Hematopoietic multipotent progenitor cell treated with erythropoietin and hydrocortisone succinate and interleukin-3 and kit ligand, for 6 days (in vitro differentiated cells): ENCODE data around the gene WNT4.

Experiments
- DNase-seq: peaks from one replicate; pipeline ENCODE4 v3.0.0-alpha.2; 2015

The WNT4 gene

DNA sequence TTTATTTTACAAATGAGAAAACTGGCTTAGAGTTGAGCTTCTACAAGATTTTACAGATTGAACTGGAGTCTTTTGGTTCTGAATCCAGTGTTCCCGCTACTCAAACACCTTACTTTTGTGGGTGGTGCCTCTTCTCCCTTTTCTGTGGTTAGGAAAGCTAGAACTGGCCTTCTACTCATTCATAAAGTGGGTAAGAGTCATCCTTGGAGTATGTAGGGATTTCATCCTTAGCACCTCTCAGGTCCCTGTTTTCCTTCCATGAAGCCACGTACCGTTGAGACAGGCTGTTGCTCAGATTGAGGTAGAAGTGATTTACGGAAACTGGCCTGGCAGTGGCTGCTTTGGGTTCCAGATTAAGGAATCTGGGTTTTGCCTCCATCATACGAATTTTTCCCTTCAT is 35.8 kb downstream of the WNT4 start:
- DNase-seq: no peak

DNA sequence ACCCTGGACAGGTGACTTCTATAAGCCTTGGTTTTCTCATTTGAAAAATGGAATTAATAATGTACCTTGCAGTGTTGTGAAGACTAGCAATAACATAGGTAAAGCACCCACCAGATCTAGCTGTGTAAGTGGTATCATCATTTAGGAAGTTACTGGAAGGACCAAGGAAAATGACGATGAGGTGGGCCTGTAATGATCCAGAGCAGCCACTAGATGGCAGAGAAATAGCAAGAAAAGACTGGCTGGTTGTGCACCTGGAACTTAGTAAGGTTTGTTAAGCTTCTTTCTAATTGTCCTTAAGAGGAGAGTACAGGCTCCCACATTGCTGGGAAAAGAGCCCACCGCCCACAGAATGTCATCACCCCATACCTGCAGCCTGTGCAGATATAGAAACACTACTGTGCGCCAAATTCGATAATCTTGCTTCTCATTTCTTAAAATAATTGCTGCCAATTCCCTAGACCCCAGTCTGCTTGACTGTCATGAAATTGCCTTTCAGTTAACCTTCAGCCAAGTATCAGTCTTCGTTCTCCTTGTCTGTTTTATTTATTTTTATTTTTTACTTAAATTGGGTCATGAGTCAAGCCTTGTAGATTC is 37.2 kb downstream of the WNT4 start:
- DNase-seq: peak; percentile 82

DNA sequence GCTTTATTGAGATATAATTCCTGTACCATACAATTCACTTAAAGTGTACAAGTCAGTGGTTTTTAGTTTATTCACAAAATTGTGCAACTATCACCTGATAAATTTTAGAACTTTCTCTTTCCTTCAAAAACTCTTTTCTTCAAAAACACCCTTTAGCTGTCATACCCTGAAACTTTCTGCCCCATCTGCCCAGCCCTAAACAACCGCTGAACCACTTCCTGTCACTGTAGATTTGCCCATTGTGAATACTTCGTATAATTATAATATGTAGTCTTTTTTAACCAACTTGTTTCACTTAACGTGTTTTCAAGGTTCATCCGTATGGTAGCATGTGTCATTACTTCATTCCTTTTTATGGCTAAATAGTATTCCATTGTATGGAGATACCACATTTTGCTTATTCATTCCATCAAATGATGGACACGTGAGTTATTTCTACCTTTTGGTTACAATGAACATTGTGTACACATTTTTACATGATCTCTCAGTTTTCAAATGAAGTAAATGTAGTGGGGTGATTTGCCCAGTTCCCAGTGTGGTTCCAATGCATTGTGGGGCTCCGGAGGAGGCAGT is 37.9 kb downstream of the WNT4 start:
- no peak for DNase-seq

DNA sequence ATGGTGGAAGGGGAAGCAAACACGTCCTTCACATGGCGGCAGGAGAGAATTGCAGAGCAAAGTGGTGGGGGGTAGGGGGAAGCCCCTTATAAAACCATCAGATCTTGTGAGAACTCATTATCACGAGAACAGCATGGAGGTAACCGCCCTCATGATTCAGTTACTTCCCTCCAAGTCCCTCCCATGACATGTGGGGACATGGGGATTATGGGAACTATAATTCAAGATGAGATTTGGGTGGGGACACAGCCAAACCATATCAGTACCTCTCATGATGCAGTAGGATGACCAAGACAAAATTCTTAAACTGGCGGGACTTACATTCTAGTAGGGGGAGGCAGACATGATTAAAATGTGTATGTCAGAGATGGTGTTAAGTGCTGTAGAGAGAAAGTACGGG is 38.8 kb downstream of the WNT4 start:
- DNase-seq: peak; percentile 54

DNA sequence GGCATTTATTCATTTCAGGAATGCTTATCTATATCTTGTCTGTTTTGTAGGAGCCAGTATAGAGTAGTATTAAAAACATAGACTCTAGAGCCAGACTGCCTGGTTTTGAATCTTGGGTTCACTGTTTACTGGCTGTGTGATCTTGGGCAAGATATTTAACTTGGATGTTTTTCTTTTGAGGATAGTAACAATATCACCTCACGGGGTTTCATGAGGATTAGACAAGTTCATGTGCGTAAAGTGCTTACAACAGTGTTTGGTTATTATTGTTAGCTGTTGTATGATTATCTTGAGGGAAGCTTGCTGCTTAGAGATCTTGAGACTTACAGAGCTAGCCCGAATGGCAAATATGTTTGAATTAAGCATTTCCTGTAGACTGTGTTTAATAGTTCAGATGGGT is 40.2 kb downstream of the WNT4 start:
- no peak for DNase-seq

DNA sequence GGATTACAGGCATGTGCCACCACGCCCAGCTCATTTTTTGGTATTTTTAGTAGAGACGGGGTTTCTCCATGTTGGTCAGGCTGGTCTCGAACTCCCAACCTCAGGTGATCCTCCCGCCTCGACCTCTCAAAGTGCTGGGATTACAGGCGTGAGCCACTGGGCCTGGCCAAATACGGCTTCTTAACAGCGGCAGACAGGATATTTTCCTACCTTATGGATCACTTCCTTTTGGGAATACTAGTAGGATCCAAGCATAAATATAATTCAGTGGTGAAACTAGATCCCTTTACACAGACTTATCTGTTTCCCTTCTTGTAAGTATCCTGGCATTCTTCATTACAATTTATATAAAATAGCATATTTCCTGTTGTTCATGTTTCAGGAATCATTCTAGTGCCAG is 40.9 kb downstream of the WNT4 start:
- no peak for DNase-seq

DNA sequence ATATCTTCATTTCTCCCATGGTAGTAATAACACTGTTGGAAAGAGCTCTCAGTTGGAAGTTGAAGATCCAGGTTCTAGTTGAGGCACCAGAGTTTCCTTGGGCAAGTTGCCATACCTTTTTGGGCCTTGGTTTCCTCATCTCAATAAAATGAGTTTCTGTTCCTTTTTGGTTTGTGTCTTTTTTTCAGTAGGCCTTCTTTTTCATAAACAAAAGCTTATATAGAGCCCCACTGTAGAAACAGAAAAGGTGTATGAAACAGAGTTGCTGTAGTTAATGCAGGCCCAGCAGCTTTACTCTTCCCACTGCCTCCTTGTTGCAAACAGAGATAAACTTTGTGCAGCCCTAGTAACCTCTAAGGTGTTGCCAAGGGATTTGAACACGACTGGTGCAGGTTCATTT is 41.7 kb downstream of the WNT4 start:
- DNase-seq: no peak

DNA sequence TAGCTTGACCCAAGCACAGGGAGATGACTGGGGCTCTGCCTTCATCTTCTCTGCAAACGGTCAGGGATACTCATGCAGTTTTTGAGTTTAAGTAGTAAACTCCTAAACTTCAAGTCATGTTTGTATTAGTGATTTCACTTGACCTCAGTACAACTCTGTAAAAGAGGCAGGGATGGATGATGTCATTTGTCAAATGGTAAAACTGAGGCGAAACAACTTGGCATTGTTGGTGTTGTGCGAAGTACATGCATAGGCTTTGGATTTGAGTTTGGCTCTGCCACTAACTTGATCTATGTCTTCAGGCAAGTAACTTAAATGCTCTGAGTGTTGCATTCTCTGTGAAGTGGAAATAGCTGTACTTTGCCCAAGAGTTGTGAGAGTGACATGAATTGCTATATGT is 42.7 kb downstream of the WNT4 start:
- DNase-seq: no peak

DNA sequence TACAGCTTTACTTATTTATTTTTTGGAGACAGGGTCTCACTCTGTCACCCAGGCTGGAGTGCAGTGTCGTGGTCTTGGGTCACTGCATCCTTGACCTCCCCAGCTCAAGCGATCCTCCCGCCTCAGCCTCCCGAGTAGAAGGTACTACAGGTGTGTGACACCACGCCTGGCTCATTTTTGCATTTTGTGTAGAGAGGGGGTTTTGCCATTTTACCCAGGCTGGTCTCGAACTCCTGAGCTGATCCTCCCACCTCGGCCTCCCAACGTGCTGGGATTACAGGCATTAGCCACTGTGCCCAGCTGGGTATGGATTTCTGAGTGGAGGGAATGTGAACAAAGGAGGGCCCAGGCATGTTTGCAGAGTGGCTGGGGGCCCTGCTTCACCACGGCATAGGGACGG is 44.1 kb downstream of the WNT4 start:
- DNase-seq: no peak

DNA sequence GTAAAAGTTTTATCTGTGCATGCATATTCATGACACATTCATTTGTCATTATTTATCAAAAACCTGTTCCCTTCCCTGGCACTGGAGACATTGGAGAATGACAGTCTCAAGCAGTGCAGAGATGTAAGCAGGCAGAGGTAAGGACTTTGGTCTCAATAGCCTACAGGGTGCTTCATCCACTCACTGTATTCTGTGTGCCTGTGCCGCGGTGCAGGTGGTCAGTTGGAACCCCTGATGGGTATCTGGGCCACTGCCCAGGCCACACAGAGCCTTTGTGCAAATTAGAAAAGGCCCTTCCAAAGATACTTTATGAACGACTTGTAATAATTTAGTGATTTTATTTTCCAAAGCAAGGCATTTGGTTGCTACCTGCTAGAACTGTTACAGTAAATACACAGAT is 46.4 kb downstream of the WNT4 start:
- no peak for DNase-seq

DNA sequence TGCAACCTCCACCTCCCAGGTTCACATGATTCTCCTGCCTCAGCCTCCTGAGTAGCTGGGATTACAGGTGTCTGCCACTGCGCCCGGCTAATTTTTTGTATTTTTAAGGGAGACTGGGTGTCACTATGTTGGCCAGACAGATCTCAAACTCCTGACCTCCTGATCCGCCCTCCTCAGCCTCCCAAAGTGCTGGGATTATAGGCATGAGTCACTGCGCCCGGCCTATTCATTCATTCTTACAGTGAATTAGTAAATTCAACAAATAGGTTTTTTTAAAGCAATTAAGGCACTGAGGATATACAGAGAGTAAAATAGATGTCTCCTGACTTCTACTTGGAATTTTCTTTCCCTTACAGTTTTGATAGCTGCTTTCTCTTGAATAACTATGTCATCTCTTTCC is 46.9 kb downstream of the WNT4 start:
- no peak for DNase-seq

DNA sequence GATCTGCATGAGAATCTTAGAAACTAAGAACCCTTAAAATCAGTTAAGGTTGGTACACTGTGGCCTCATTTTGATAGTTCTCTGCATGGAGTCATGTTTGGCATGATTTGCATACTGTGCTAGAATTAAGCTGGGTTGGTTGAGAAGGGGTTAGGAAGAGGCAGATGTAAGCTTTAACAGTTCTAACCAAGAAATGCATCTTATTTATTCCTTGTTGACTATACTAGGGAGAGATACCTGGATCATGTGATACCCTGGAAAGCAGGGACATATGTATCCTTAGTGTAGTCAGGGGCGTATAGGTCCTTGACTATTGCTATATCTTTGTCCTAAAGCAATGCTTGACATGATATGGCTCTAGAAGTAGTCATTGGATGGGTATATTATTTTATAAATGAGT is 49.4 kb downstream of the WNT4 start:
- DNase-seq: no peak

DNA sequence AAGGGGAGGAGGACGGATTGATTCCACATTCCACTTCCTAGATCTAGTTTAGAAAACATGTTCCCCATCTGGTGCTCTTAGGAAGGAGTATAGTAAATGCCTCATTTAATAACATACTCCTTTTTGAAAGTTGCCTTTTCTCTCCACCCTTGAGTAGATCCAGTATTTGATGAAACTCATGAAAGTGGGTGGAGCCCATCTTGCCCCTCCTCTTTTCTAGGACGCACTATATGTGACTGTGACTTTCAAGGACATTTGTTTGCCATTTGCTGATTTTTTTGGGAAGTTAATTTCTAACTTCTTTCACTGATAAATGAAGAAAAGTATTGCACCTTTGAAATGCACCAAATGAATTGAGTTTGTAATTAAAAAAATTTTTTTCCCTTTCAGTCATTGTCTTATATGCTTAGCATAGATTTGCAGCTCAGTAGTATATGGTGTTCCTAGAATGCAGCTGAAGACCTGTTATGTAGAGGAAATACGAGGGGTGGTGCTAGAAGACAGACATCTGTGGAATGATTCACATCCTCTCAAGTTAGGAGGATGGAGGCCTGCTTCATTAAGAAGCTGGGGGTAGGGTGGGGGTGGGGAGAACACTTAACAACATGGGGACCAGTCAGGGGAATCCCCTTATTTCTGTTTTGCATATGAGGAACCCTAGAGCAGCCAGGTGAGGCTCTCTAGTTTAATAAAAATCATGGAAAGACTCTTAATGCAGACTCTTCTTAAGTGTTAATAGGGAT is 50.7 kb downstream of the WNT4 start:
- DNase-seq: peak; percentile 27

DNA sequence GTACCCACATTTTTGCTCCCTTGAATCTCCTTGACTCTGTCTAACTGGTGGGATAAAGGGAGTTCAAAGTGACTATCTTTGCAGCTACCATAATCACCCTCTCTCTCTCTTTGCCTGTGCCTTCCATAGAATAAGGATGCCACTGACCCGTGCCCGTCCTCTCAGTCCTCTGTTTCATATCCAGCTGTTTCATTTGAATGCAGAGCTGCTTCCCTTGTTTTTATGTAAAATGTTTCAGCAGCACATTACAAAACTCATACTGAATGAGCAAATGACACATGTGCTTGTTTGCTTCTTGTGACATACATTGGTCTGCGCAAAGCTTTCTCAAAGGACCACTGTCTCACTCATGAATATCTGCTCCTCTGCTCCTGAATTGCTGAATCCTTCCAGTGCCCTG is 52.0 kb downstream of the WNT4 start:
- DNase-seq: no peak

DNA sequence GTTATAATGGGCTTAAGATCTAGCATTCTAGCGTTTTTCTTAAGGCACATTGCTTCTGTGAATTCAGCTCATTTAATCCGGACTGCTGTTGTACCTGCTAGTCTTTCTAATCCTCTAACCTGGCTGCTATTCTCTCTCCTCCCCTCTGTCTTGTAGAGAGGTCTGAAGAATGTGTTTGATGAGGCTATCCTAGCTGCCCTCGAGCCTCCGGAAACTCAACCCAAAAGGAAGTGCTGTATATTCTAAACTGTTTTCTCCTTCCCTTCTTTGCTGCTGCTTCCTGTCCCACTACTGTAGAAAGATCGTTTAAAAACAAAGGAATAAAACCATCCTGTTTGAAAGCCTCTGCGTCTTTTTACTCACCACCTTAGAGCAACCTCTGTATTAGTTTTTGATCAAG is 53.1 kb downstream of the WNT4 start:
- DNase-seq: peak; percentile 18

DNA sequence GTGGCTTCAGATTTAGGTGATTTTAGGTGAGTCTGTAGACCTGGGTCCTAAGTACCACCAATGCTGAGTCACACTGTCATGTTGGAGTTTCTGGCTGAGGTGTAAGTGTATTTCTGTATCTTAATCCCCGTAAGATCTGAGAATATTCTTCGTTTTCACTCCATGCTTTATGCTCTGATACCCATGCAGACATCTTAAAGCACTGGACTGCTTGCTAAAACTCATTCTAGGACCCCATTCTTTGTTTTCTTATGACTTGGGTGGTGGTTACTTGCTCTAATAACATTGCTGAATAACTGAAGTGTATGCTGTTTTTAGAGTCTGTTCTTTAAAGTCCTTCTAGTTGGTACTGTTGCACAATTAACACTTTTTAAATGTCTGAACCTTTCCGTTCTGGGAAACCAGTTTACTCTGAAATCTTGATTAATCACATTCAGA is 53.7 kb downstream of the WNT4 start:
- DNase-seq: peak; percentile 20

DNA sequence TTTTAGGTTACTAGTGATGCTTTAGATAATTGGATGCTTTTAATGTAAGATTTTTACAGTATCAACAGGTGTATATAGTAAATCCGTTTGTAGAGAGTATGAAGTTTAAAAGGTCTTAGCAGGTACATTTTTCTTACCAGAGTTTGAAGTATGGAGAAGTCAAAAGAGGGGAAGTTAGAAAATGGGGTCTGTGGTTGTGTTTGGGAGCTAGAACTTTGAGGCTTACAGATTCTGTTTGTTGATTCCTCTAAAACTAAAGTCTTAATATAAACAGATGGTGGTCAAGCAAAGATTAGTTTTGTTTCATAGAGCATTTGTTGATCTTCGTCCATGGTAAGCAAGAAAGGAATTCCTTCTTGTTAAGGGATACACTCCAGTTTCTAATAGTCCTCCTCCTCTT is 54.6 kb downstream of the WNT4 start:
- DNase-seq: peak; percentile 20

DNA sequence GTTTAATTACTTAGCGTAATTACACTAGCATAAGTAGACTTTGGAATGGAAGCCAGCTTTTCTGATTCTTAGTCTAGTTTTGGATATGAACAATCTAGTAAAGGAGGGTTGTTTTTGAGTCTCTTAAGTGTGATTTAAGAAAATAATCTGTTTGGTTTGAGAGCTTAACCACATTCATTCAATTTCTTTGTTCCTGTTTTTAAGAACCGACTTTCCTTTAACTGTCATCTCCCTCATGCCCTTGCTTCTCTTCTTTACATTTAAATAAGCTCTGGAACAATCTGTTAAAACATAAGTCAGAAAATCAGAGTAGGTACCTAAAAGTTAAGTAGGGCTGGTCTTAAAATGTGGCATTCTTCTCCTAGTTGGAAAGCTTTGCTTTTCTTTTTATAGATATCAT is 62.7 kb downstream of the WNT4 start:
- DNase-seq: no peak

DNA sequence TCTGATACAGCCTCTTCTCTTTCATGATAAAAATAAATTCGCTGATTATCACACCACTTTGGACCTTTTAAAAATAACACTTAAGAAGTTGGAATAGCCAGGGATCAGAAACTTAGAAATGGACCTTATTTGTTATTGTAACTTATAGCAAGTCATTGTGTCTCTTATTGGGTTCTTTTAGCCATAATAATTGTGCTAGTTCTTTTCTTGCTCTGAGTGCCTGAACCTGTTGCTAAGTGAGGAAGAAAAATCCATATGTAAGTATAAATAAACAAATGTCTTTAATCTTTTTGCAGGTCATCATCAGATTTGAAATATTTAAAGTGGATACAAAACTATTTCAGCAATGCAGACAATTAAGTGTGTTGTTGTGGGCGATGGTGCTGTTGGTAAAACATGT is 64.8 kb downstream of the WNT4 start:
- DNase-seq: no peak

DNA sequence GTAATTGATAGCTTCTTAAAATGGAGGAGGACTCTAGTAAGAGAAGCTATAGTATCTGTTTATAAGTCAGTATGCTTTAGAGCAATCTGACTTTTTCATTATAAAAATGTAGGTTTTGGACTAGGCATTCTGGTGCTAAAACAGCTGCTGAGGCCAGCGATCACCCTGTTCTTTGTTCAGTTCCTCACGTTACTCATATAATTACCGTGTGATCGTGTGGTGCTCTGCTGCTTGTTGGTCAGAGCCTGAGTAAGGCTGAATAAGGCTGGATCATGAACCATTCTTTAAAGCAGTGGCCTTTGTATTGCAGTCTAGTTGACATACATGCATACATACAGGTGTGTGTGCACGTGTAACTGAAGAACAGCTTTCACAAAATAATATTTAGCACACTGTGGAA is 65.2 kb downstream of the WNT4 start:
- DNase-seq: no peak

DNA sequence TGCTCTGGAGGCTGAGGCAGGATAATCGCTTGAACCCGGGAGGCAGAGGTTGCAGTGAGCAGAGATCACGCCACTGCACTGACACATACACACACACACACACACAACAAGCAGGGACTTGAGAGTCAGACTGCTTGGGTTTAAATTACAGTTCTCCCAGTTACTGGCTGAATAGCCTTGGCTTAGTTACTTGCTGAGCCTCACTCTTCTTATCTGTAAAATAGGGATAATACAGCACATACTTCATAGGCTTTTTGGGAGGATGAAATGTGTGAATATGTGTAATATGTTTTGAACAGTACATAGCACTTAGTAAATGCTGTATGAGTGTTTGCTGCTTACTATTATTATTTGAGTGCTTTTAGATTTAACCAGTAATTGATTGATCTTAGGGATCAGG is 66.6 kb downstream of the WNT4 start:
- DNase-seq: no peak

DNA sequence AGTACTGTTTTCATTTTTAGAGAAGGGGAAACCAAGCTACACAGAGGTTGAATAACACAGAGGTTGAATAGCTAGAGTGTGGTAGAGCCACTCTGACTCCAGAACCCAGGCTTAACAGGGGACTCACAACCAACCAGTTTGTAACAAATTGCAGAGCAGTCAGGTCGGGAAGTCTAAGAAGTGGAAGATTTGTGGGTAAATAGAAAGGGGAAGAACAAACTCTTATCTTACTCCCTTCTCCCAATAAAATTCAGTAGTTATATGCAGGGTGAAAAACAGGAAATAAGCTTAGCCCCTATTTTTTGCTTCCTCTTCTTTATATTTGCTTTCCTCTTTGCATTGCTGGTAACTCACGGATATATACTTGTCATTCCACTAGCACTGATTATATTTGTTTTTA is 67.2 kb downstream of the WNT4 start:
- peak; percentile 50 for DNase-seq

DNA sequence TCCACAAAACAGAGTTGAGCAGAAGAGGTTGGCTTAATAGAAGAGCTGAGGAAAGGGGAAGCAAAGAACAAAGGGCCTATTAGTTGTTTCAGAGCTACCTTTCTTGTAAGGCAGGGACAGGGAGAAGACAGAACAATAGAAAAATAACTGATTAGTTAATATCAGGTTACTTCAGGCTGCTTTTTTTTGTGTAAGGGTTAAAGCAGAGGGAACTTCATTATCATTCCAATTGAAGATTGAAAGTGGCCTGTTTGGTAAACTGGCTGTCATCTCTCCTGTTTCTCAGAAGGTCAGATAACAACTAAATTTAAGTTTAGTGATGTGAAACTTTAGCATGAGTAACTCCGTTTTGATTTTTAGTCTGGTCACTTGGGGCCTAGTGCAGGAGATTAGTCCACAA is 68.1 kb downstream of the WNT4 start:
- DNase-seq: peak; percentile 18

DNA sequence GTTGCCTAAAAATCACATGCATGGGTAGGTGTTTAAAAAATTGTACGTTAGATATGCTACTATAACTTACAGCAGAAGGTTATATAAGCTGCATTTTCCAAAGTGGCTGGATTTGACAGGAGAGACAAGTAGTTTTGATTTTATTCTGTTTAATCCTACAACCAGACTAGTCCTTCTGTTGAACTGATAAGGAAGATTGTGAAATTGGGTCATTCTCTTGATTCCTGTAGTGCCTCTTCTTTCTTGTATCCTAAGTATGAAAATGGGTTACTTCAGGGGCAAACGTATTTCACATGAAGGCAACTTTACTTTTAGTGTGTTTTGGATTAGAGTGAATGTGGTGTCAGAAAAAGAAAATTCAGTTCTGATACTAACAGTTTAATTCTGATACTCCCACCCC is 71.4 kb downstream of the WNT4 start:
- peak; percentile 33 for DNase-seq
